DOHH2 (cell line): ENCODE results near the gene MAG.
A peak's percentile ranks its signal among the peaks of the same experiment; 100 is the strongest.

Source experiments
- H3F3A ChIP-seq: fragments of 200-600 bp; sonication (generic), shearing (Covaris generic); 2 replicates; pipeline ENCODE4 v1.6.0; 2016; ENCODE audit warnings: antibody characterized with exemption, mild to moderate bottlenecking; ENCODE audit not compliant: control insufficient read depth, insufficient read depth
- H3K27ac ChIP-seq: fragments of 200-600 bp; sonication (generic); 2 replicates; pipeline ENCODE4 v1.5.1; 2014; ENCODE audit warnings: low read depth, mild to moderate bottlenecking, low read length, moderate library complexity
- H3K27me3 ChIP-seq: fragments of 200-600 bp; sonication (generic); 2 replicates; pipeline ENCODE4 v1.6.1; 2014; ENCODE audit warnings: mild to moderate bottlenecking, low read length, mixed read lengths; ENCODE audit not compliant: control insufficient read depth
- H3K36me3 ChIP-seq: fragments of 200-600 bp; sonication (generic); 2 replicates; pipeline ENCODE4 v1.6.1; 2014; ENCODE audit warnings: mild to moderate bottlenecking, low read length, moderate library complexity, mixed read lengths; ENCODE audit not compliant: control insufficient read depth
- H3K4me1 ChIP-seq: fragments of 200-600 bp; sonication (generic); 2 replicates; pipeline ENCODE4 v1.6.1; 2014; ENCODE audit warnings: mild to moderate bottlenecking, low read length, mixed read lengths; ENCODE audit not compliant: control insufficient read depth
- H3K4me2 ChIP-seq: fragments of 200-600 bp; sonication (generic); 2 replicates; pipeline ENCODE4 v1.6.0; 2014; ENCODE audit warnings: mild to moderate bottlenecking, low read length, moderate library complexity
- H3K4me3 ChIP-seq: fragments of 200-600 bp; sonication (generic); 2 replicates; pipeline ENCODE4 v1.5.1; 2014; ENCODE audit warnings: mild to moderate bottlenecking, low read length, mixed read lengths
- H3K79me2 ChIP-seq: fragments of 200-600 bp; sonication (generic); 2 replicates; pipeline ENCODE4 v1.6.1; 2014; ENCODE audit warnings: mild to moderate bottlenecking, low read length, mixed read lengths; ENCODE audit not compliant: control insufficient read depth
- H3K9me2 ChIP-seq: fragments of 200-600 bp; sonication (generic); replicated peaks from 2 replicates; pipeline ENCODE4 v1.6.1; 2014; ENCODE audit warnings: mild to moderate bottlenecking, low read length, mixed read lengths; ENCODE audit not compliant: control insufficient read depth
- H3K9me3 ChIP-seq: fragments of 200-600 bp; sonication (generic); 2 replicates; pipeline ENCODE4 v1.6.1; 2014; ENCODE audit warnings: antibody characterized with exemption, low read length, mixed read lengths; ENCODE audit not compliant: control insufficient read depth, insufficient read depth
- H4K20me1 ChIP-seq: fragments of 200-600 bp; sonication (generic); 2 replicates; pipeline ENCODE4 v1.6.0; 2014; ENCODE audit warnings: low read depth, mild to moderate bottlenecking, antibody characterized with exemption, low read length, moderate library complexity; ENCODE audit not compliant: control insufficient read depth, insufficient read depth
- CTCF ChIP-seq: fragments of 200-600 bp; sonication (generic); IDR thresholded peaks from one replicate; pipeline ENCODE4 v1.5.1; 2014; ENCODE audit warnings: antibody characterized with exemption, mild to moderate bottlenecking, low read depth, low read length; ENCODE audit not compliant: poor library complexity, severe bottlenecking
- EZH2phosphoT487 ChIP-seq: fragments of 200-600 bp; sonication (generic); IDR thresholded peaks from 2 replicates; pipeline ENCODE4 v1.6.1; 2017; ENCODE audit warnings: borderline replicate concordance, mild to moderate bottlenecking, antibody characterized with exemption, low read length, moderate library complexity, mixed read lengths

MAG gene

GRCh38 chr19:35350591-35350990 is 58.6 kb downstream of the MAG start:
- Histone ChIP-seq H3K27ac (no peak overlapping the region), H3F3A (peaks cover 38% of the 10 kb centered on the region), H3K79me2 (no peaks in the 10 kb centered on the region), H3K4me2 (peak overlapping the region; percentile 59; the same call in 1 of the 2 replicates), H3K4me1 (peaks cover 75% of the 10 kb centered on the region), H3K9me2 (no peaks in the 10 kb centered on the region), H3K27me3 (0 out of 2 replicates have a peak, but pooled peaks cover 3% of the 10 kb centered on the region), H3K4me3 (no peak overlapping the region), H3K36me3 (peaks cover 27% of the 10 kb centered on the region), H3K9me3 (no peaks in the 10 kb centered on the region), H4K20me1 (peaks cover 7% of the 10 kb centered on the region; the same call in 1 of the 2 replicates)
- TF ChIP-seq EZH2phosphoT487 (no peak), CTCF (no peak)

- Histone ChIP-seq H3K9me3 (no peaks in the 10 kb centered on the region), H3K27ac (no peak overlapping the region), H3F3A (peaks cover 28% of the 10 kb centered on the region), H3K27me3 (peaks cover 6% of the 10 kb centered on the region; the same call in 1 of the 2 replicates), H3K4me2 (peak overlapping the region; percentile 61), H4K20me1 (peaks cover 7% of the 10 kb centered on the region; the same call in 1 of the 2 replicates), H3K79me2 (no peaks in the 10 kb centered on the region), H3K4me3 (no peak overlapping the region), H3K9me2 (no peaks in the 10 kb centered on the region), H3K4me1 (peaks cover 73% of the 10 kb centered on the region), H3K36me3 (peaks cover 17% of the 10 kb centered on the region)
- TF ChIP-seq EZH2phosphoT487: no peak
- TF ChIP-seq CTCF: no peak
Observed at GRCh38 chr19:35351411-35352176, 59.6 kb downstream of the MAG start.

GRCh38 chr19:35352177-35352447 is 60.2 kb downstream of the MAG start:
- no peaks in the 10 kb centered on the region for H3K9me2 ChIP-seq
- 0 out of 2 replicates have a peak, but pooled peaks cover 4% of the 10 kb centered on the region for H4K20me1 ChIP-seq
- H3K4me2 ChIP-seq: peak overlapping the region; percentile 61
- TF ChIP-seq CTCF (no peak), EZH2phosphoT487 (no peak)
- peaks cover 23% of the 10 kb centered on the region for H3F3A ChIP-seq
- H3K79me2 ChIP-seq: no peaks in the 10 kb centered on the region
- peaks cover 8% of the 10 kb centered on the region for H3K27me3 ChIP-seq
- H3K4me1 ChIP-seq: peaks cover 68% of the 10 kb centered on the region
- no peaks in the 10 kb centered on the region for H3K9me3 ChIP-seq
- peak overlapping the region; percentile 44; the same call in 1 of the 2 replicates for H3K4me3 ChIP-seq
- H3K27ac ChIP-seq: peak overlapping the region; percentile 48
- H3K36me3 ChIP-seq: peaks cover 12% of the 10 kb centered on the region
